ENCODE measurements around the gene NPAS2. TPM values are rescaled to one million over a fixed set of nuclear protein-coding genes. Genes with fewer than 3 reads are reported as not detected.

NPAS2 gene
- total and polyA plus RNA-seq, 2 of the 8 experiments (the other 6 are each of a cell fraction or from before 2014, with no cell fraction given) = 1.8 to 1.9 TPM

- TF ChIP-seq ATF2 (IDR thresholded peaks at IDR 0.05; ENCODE audit: low read length) (no peak), CHD1 (IDR thresholded peaks at IDR 0.05; ENCODE audit: low read depth, low read length) (no peak), BCL11A (IDR thresholded peaks at IDR 0.05; ENCODE audit: low read depth in 2 of 2, low read length in 2 of 2) (no peak)
These were observed 140.7 kb downstream of the NPAS2 start (continued) for GRCh38 chr2:100960688-100961087.

Measured in H1 (cell line).